ENCODE data around the gene PFN1.

The PFN1 gene

DNA sequence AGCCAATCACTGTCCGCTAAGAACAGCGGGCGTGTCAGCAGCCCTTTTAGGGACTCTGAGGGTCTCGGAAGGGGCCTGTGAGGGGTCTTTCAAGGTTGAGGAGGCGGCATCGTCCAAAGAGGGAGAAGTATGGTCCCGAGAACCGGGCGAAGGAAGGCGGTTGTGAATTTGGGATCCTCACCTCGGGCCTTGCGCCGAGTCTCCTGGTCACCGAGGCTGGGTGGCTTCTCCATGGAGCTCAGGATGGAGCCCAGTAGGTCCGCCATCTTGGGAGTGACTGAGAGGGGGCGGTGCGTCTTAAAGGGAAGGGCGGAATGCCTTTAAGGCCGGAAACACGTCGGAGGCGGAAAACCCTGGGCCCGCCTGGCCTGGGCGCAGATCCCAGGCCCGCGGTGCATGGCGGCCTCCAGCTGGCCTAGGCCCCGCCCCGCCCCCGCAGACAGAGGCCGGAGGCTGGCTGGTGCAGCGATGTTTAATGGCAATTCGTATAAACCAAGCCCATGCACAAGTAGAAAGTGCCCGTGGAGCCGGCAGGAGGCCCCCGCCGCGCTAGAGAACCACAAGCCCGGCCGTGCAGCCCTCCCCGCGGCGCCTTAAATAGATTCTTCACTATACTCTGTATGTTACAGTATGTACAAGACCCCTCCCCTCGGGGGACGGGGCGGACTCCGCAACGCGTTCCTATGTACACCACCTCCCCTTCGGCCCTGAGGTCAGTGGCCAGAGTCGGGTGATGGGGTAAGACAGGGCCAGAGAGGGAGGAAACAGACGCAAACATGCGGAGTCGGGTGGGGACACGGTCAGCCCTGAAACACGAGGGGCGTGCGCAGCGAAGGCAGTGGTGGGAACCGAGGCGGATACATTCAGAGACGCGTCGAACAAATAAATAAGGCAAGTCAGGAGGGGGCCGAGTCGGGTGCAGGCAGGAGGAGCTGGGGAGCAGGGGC is 19.5 kb upstream of the PFN1 start, which contains the start of gene SPAG7:
SPAG7 (minus strand) TSS at position 279 of the 947 bp plus-strand sequence; CDS start at position 266, 13 bp downstream.
- DNase-seq (ENCODE audit: low spot score) = peak; percentile 98

DNA sequence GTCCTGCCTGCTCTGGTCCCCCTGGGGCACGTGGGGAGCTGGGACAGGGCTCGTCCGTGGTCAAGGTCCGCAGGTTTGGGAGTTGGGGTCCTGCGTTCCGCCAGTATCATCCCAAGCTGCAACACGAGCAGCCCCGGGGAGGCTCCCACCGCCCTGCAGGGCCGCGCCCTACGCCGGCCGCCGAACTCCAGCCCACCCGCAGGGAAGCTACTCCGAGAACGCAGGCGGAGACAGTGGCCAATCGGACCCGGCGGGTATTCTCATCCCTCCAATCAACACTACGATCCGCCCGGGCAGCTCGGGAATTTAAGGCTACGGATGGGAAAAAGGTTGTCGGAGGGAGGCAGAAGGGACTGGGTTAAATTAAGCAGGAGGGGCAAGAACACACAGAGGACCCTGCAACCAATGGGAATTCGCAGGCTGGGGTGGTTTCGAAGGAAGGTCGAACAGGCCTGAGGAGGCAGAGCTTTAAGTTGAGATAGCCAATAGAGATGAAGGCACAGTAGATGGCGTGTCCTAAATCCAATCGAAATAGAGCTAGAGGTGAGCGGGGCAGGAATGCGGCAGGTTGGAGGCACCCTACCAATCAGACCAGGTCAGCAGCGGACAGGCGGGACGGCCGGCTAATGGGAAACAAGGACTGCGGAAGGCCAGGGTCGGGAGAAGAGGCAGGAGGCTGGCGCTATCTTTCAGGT is 18.7 kb upstream of the PFN1 start:
- peak; percentile 100 for DNase-seq (ENCODE audit: low spot score)

- no peak for DNase-seq (ENCODE audit: low spot score)
These were observed 17.1 kb upstream of the PFN1 start for GRCh38 chr17:4965311-4965986.

- DNase-seq (ENCODE audit: low spot score) = no peak
These were observed 12.1 kb upstream of the PFN1 start for GRCh38 chr17:4960279-4960922.

DNA sequence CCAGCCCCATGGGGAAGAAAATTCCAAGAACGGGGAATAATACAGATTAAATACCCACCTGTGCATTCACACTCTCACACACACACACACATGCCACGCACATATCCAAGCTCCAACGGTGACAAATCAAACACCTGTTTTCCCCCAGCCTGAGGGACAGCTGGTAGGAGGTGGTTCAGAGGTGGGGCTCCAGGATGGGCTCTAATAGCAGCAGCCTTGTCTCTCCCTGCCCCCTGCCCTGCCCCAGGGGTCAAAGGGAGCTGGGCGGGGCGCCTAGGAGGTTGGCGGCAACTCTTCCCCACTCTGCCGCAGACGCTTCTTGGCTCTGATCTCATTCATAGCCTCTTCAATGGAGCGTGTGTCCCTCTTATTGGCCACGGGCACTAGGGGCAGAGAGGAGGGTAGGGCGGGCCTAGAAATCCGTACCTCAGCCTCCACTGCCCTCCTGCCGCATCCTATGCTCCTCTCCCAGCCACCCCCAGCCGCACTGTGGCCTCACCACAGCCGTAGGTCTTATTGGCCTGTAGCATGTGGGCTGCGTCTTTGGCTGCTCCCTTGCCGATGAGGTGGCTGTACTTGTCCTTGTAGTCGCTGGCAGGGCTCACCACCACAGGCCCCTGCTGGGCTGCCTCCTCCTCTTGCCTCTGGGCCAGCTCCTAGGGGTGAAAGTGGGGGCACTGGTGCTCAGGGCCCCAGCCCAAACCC is 11.1 kb upstream of the PFN1 start:
- no peak for DNase-seq (ENCODE audit: low spot score)

- DNase-seq (ENCODE audit: low spot score) = no peak
These were observed 9.8 kb upstream of the PFN1 start for GRCh38 chr17:4958102-4958501.

DNA sequence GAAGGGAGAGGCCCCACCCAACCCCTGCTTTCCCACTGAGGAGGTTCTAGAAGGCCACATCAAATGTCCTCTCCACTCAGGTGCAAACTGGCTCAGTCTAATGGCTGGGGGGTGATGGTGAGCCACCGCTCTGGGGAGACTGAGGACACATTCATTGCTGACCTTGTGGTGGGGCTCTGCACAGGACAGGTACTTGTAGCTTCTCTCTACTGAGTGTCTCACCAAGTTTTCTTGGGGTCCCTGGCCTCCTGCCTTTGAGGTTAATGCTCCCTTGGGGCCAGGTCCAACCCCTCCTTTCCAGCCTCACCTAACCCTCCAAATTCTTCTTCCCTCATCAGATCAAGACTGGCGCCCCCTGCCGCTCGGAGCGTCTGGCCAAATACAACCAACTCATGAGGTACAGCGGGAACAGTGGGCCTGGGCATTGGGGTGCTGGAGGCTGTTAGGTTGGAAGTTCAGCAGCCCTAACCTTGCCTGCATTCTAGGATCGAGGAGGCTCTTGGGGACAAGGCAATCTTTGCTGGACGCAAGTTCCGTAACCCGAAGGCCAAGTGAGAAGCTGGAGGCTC is 8.2 kb upstream of the PFN1 start:
- DNase-seq (ENCODE audit: low spot score) = no peak

DNA sequence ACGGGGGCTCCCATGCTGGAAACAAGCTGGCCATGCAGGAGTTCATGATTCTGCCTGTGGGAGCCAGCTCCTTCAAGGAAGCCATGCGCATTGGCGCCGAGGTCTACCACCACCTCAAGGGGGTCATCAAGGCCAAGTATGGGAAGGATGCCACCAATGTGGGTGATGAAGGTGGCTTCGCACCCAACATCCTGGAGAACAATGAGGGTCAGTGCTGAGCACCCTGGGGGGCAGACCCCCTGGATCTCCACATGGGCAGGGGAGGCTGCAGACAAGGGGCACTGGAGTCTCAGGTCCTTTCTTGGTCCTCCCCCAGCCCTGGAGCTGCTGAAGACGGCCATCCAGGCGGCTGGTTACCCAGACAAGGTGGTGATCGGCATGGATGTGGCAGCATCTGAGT is 6.8 kb upstream of the PFN1 start:
- DNase-seq (ENCODE audit: low spot score) = no peak

GRCh38 chr17:4953451-4953961 is 5.2 kb upstream of the PFN1 start:
- DNase-seq (ENCODE audit: low spot score) = peak; percentile 88

DNA sequence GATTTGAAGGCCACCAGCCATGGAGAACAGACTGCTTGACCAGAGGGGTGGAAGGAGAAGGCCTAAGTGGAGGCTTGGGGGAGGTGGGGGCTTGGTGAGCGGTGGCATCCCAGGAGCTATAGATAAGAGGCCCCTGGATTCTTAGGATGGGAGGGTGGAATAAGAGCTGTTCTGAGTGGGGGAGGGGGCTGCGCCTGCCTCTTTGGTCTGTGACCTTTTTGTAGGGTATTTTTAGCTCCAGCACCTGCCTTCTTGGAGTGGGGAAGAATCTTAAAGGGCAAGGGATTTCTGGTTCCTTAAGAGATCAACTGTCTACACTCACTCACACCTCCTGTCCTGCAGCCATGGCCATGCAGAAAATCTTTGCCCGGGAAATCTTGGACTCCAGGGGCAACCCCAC is 3.2 kb upstream of the PFN1 start:
- no peak for DNase-seq (ENCODE audit: low spot score)

DNA sequence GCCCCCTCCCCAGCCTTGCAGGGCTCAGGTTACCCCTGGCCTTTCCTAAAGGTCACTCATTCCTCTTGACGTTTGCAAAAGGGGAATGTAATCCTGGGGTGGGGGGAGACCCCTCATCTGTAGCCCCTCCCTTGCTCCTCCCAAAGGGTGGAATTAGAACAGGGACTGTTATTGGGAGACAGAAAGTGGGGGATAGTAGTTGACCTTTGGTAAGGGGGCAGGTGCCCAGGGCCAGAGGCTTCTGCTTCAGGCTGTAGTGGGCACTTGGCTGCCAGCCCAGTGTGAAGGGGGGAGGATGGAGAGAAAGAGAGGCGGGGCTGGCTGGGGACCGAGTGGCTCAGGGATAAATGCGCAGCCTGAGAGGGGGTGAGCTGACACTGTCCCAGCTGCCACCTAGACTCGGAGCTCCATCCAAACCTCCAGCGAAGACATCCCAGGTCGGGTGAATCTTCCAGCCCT is 2.4 kb upstream of the PFN1 start, which contains the start of gene ENO3:
ENO3 (plus strand) TSS at position 374 of the 459 bp plus-strand sequence. CDS start 711 bp downstream, outside the sequence.
- DNase-seq (ENCODE audit: low spot score) = no peak

GRCh38 chr17:4950075-4950745 is 1.9 kb upstream of the PFN1 start:
- no peak for DNase-seq (ENCODE audit: low spot score)

DNA sequence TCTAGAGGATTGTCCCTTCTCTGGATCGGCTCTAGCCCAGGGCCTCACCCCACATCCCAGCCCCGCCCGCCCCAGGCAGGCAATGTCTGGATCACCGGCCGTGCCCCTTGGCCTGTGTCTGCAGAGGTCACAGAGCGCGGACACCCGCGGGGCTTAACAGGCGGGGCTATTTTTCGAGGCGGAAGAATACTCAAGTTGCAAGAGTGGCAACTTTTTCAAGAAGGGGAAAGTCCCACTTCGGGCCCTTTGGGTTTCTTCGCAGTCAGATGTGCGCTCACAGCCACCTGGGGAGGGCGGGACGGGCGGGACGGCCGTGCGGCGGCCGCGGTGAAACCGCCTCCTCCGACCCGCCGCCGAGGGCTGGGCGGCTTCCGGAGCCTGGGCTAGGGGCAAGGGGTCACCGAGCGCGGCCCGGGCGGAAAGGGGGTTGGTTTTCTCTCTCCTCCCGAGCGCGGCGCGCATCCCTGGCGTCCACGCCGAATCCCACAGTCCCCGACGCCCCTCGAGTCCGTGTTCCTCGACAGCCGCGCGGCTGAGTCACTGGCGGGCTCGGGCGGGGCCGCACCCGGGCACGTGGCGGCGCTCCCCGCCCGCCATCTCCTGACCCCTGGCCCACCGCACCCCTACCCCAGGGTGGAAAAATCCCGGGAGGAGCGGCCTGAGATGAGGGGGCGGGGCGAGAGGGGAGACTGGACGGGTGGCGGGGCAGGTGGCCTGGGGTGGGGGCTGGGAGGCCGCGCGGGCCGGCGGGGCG is 1.2 kb upstream of the PFN1 start:
- DNase-seq (ENCODE audit: low spot score) = peak; percentile 88

- DNase-seq (ENCODE audit: low spot score) = peak; percentile 92
These were observed 596 bp upstream of the PFN1 start for GRCh38 chr17:4948931-4949320.

- DNase-seq (ENCODE audit: low spot score) = peak; percentile 72
These were observed 742 bp downstream of the PFN1 start for GRCh38 chr17:4947411-4948165.

DNA sequence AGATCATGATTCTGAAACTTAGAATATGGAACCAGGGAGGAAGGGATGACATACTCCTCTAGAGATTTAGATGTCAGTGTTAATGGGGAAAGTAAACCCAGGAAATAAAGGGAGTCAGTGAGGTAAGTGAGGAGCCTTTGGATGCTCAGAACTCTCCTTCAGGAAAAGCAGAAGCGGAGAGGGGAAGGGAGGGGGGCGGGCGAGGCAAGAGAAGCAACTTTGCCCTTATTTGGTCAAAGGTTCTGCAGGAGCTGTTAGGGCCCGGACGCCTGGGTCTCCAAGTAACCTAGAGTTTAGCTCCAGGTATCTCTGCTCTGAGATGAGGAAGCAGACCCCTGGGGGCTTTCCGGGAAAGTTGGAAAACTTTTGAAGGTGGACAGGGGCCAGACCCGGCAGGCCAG is 1.3 kb downstream of the PFN1 start:
- no peak for DNase-seq (ENCODE audit: low spot score)

DNA sequence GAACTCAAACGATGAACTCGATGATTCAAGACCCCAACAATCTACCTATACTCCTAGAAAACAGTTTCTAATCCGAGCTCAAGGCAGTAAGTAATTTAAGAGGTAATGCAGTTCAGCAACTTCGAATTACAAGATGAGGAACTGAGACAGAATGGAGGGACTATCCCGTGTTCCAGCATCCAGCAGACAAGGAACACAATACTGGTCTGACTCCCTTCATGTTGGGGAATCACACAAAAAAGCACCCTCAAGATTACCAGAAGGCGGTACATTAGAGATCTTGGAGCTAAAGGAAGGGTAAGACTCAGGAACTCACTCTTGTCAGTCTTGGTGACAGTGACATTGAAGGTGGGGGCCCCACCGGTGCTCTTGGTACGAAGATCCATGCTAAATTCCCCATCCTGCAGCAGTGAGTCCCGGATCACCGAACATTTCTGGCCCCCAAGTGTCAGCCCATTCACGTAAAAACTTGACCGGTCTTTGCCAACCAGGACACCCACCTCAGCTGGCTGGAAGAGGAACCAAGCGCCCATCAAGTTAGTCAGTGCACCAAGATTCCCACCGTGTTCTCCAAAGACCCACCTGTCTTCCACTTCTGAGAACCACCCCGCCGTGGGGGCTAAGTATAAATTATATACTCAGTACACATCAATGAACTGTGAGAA is 1.9 kb downstream of the PFN1 start:
- DNase-seq (ENCODE audit: low spot score) = no peak

- no peak for DNase-seq (ENCODE audit: low spot score)
These were observed 2.4 kb downstream of the PFN1 start for GRCh38 chr17:4945944-4946280.
